CD8-positive, alpha-beta memory T cell (primary cell): ENCODE results near the gene PTGR3. TPM values are rescaled to one million over a fixed set of nuclear protein-coding genes. Genes with fewer than 3 reads are reported as not detected.

Experiments
- CTCF ChIA-PET: fragments of 350-600 bp; sonication (Branson Sonifier 250); formaldehyde crosslinking; loops from one replicate; lab custom pipeline; 2021; ENCODE audit warnings: antibody characterized with exemption; lab: Charles Lee
- POLR2A ChIA-PET: fragments of 350-600 bp; sonication (Branson Sonifier 250); formaldehyde crosslinking; loops from one replicate; lab custom pipeline; 2021; ENCODE audit warnings: antibody characterized with exemption; lab: Charles Lee
- DNase-seq, 5 donors: peaks; one replicate each; pipeline versions ENCODE4 v3.0.0 to v3.0.0-alpha.2; 2020 to 2022; ENCODE audit warnings: mixed read lengths in 1 of 5
- H3K27ac ChIP-seq: one replicate; pipeline ENCODE4 v1.7.0; 2013; ENCODE audit warnings: low read depth, mild to moderate bottlenecking, low read length, moderate library complexity
- H3K27me3 ChIP-seq: 2 replicates; pipeline ENCODE4 v1.7.0; 2013; ENCODE audit warnings: low read length, mild to moderate bottlenecking; ENCODE audit not compliant: insufficient read depth, poor library complexity, severe bottlenecking
- H3K36me3 ChIP-seq: 2 replicates; pipeline ENCODE4 v1.7.0; 2013; ENCODE audit warnings: mild to moderate bottlenecking, low read length, moderate library complexity; ENCODE audit not compliant: insufficient read depth
- H3K4me1 ChIP-seq: 2 replicates; pipeline ENCODE4 v1.7.0; 2013; ENCODE audit warnings: mild to moderate bottlenecking, low read length, moderate library complexity; ENCODE audit not compliant: insufficient read depth
- H3K4me3 ChIP-seq: 2 replicates; pipeline ENCODE4 v1.7.0; 2013; ENCODE audit warnings: mild to moderate bottlenecking, low read length
- H3K9me3 ChIP-seq: 2 replicates; pipeline ENCODE4 v1.7.0; 2013; ENCODE audit warnings: mild to moderate bottlenecking, low read length
- H3K27ac Mint-ChIP-seq, 8 donors: one replicate each; pipeline ENCODE4 v1.8.0; 2020 to 2021; ENCODE audit warnings: mixed read lengths in 8 of 8, mild to moderate bottlenecking in 6 of 8, inconsistent platforms in 3 of 8, moderate library complexity in 3 of 8
- H3K27me3 Mint-ChIP-seq, 2 donors: one replicate each; pipeline ENCODE4 v1.8.0; 2020 to 2021; ENCODE audit warnings: mixed read lengths in 2 of 2, mild to moderate bottlenecking in 1 of 2, moderate library complexity in 1 of 2
- H3K36me3 Mint-ChIP-seq, 3 donors: one replicate each; pipeline ENCODE4 v1.8.0; 2020 to 2021; ENCODE audit warnings: mixed read lengths in 3 of 3, inconsistent platforms in 1 of 3, mild to moderate bottlenecking in 1 of 3
- H3K4me1 Mint-ChIP-seq, 3 donors: one replicate each; pipeline ENCODE4 v1.8.0; 2020 to 2021; ENCODE audit warnings: mixed read lengths in 3 of 3, inconsistent platforms in 1 of 3, mild to moderate bottlenecking in 1 of 3
- H3K4me3 Mint-ChIP-seq, 7 donors: one replicate each; pipeline ENCODE4 v1.8.0; 2020 to 2021; ENCODE audit warnings: mixed read lengths in 7 of 7, mild to moderate bottlenecking in 6 of 7, moderate library complexity in 4 of 7, inconsistent platforms in 2 of 7
- H3K9me3 Mint-ChIP-seq, 5 donors: one replicate each; pipeline ENCODE4 v1.8.0; 2020 to 2022; ENCODE audit warnings: mixed read lengths in 5 of 5, mild to moderate bottlenecking in 3 of 5, moderate library complexity in 2 of 5, inconsistent platforms in 1 of 5
- polyA plus RNA-seq: library from polyadenylated mRNA; unstranded; fragments of 300-500 nt; fragmentation: Illumina TruSeq; gene quantifications from one replicate; pipeline ENCODE4 v1.2.3, GENCODE V29; 2021
- total RNA-seq, 2 experiments: library from RNA; stranded (reverse); gene quantifications; one replicate each; pipeline ENCODE4 v1.2.3, GENCODE V29; 2021

Gene PTGR3
- total and polyA plus RNA-seq, 3 experiments from 2014 or later, result 20.3 to 26.3 (median 25.8) TPM

DNA sequence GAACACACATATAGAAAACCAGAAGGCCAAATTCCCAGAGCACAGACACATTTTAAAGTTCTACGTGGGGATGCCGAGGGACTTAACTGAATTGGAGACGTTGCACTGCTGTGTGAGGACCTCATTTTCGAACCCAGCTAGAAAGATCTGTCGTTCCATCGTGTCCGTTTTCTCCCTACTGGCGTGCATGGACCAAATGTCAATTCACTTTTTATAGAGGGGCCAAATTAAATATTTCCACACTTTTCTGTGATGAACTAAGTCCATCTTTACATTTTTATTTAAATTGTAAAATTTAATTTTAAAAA is 966 bp upstream of the PTGR3 start:
- POLR2A ChIA-PET, result interaction anchor here (0.7 to 1.3 kb wide), 7 partner anchors 11 to 611 kb away, joined by 3 to 7 read pairs (median 5); no protein-coding TSS in a partner anchor
- peaks cover 52% of the 10 kb centered on the region for H3K4me1 ChIP-seq
- no peaks in the 10 kb centered on the region for H3K9me3 ChIP-seq
- H3K36me3 Mint-ChIP-seq, result peaks cover 0 to 31% (median 3%) of the 10 kb centered on the region in 3 donors
- H3K4me1 Mint-ChIP-seq, result peaks cover 62 to 73% (median 72%) of the 10 kb centered on the region in 3 donors
- H3K27ac ChIP-seq, result peak overlapping the region; percentile 75
- H3K4me3 Mint-ChIP-seq, result peak overlapping the region; percentile 96 to 100 (median 98)
- H3K27me3 Mint-ChIP-seq, result peaks cover 0 to 5% of the 10 kb centered on the region in 2 donors
- CTCF ChIA-PET, result interaction anchor here (1.1 to 1.4 kb wide), 4 partner anchors 33 to 36 kb away, joined by 3 to 5 read pairs (median 4); no protein-coding TSS in a partner anchor
- peak overlapping the region; percentile 89 to 99 (median 98) for H3K27ac Mint-ChIP-seq
- peak overlapping the region; percentile 77 for H3K4me3 ChIP-seq
- H3K36me3 ChIP-seq, result no peaks in the 10 kb centered on the region
- no peaks in the 10 kb centered on the region for H3K27me3 ChIP-seq
- H3K9me3 Mint-ChIP-seq, result peaks cover 0 to 1% (median 0%) of the 10 kb centered on the region in 5 donors
- no peak for DNase-seq

DNA sequence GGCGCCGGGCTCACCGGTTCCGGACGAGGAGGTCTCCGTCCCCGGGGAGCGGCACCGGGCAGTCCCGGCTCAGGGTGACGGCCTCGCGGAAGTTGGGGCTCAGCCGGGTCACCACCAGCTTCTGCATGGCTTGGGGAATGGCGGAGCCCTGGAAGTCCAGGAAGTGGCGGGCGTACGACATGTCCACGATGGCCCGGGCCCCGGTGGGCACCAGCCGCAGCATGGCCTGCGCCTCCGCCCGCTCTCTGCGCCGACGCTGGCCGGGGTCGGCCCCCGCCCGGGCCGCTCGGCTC is 157 bp downstream of the PTGR3 start:
- DNase-seq, result peak in 1 of 5 donors; percentile 57
- Histone ChIP-seq H3K4me3 (peak overlapping the region; percentile 60), H3K27ac (peak overlapping the region; percentile 55), H3K9me3 (no peaks in the 10 kb centered on the region), H3K36me3 (no peaks in the 10 kb centered on the region), H3K27me3 (no peaks in the 10 kb centered on the region), H3K4me1 (peaks cover 44% of the 10 kb centered on the region)
- peak overlapping the region; percentile 95 to 100 (median 96) for H3K4me3 Mint-ChIP-seq
- peak overlapping the region in 2 of 8 donors; percentile 43 to 99 for H3K27ac Mint-ChIP-seq
- peaks cover 0 to 1% (median 0%) of the 10 kb centered on the region in 5 donors for H3K9me3 Mint-ChIP-seq
- ChIA-PET CTCF (interaction anchor here (1.1 to 1.5 kb wide), 2 partner anchors 10 to 37 kb away, joined by 4 read pairs; no protein-coding TSS in a partner anchor), POLR2A (interaction anchor here (1.1 kb wide), 1 partner anchor 13 kb away, joined by 3 read pairs; no protein-coding TSS in a partner anchor)
- H3K27me3 Mint-ChIP-seq, result peaks cover 0 to 5% of the 10 kb centered on the region in 2 donors
- peaks cover 0 to 29% (median 3%) of the 10 kb centered on the region in 3 donors for H3K36me3 Mint-ChIP-seq
- peaks cover 53 to 64% (median 62%) of the 10 kb centered on the region in 3 donors for H3K4me1 Mint-ChIP-seq

DNA sequence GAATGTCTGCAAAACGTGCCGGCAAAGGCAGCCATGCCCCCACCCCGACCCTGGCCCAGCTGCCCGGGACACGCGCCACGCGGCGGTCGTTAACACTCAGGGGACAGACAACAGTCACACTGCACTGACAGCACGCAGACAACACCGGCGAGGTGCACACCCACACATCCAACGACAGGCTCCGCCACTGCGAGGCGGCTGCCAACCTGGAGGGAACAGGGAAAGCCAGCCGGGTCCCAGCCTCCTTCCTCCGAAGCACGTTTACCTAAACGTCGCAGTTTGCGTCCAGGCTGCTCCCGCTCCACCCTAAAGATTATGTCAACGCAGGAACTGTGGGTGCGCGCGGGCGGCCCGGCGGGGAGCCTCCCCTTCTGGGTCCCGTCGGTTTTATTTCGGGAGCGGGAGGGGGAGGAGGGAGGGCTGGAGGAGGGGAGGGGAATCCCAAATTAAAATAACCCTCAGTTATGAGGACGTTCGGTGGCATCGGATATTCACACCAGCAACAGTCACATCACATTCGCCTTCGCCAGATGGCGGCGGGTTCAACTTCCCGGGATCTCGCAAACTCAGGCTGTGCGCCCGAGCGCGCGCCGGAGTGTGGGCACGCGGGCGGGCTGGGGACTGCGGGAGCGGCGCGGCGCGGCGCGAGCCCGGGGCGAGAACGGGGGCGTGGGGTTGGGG is 644 bp downstream of the PTGR3 start:
- Histone ChIP-seq H3K9me3 (no peaks in the 10 kb centered on the region), H3K27me3 (no peaks in the 10 kb centered on the region), H3K4me1 (peaks cover 44% of the 10 kb centered on the region), H3K36me3 (no peaks in the 10 kb centered on the region), H3K4me3 (peak overlapping the region; percentile 60), H3K27ac (peak overlapping the region; percentile 55)
- Mint-ChIP-seq H3K27me3 (peaks cover 0 to 5% of the 10 kb centered on the region in 2 donors), H3K36me3 (peaks cover 0 to 29% (median 3%) of the 10 kb centered on the region in 3 donors), H3K27ac (peak overlapping the region; percentile 82 to 95 (median 92)), H3K4me3 (peak overlapping the region; percentile 95 to 100 (median 96)), H3K4me1 (peaks cover 51 to 64% (median 61%) of the 10 kb centered on the region in 3 donors), H3K9me3 (peaks cover 0 to 1% (median 0%) of the 10 kb centered on the region in 5 donors)
- peak; percentile 21 to 60 (median 33) for DNase-seq
- ChIA-PET CTCF (interaction anchor here (1.5 kb wide), 1 partner anchor 10 kb away, joined by 4 read pairs; no protein-coding TSS in a partner anchor), POLR2A (interaction anchor here (1.1 kb wide), 1 partner anchor 13 kb away, joined by 3 read pairs; no protein-coding TSS in a partner anchor)

DNA sequence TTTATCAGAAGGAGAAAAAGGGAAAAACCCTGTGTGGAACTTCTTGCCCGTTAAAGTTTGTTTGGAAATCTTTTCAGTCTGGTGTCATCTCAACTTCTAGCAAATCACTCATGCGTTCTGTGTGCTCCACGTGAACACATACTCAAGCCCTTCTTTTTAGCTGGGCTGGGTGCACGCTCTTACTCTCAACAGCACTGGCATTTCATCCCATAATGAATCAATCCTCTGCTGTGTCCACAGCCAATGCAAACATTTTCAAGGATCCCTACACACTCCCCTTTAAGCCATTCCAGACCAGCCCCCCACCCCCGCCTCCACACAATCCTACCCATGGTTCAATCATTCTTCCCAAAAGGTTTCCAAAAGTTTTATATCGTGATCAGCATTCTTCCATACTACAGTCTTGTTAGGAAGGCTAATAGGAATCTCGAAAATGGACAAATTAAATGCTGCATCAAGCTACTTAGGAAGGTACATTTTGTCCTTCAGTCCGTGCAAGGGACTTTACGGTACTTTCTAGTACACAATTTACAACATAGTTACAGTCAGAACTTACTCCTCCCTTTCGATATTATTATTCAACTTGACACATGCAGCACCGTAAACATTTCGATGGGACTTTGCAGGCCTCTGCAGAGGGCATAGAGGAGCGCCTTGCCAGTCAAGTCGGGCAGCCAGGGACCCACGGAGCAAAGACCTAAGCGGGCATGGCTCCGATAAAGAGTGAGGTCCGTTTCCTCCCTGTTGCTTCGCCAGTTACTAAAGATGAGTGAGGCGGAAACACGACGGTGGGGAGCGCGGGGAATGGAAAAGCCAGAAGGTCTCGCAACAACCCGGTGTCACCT is 1.4 kb downstream of the PTGR3 start:
- Histone ChIP-seq H3K36me3 (no peaks in the 10 kb centered on the region), H3K27ac (peak overlapping the region; percentile 55), H3K9me3 (no peaks in the 10 kb centered on the region), H3K4me3 (peak overlapping the region; percentile 60), H3K27me3 (no peaks in the 10 kb centered on the region), H3K4me1 (peaks cover 36% of the 10 kb centered on the region)
- H3K27ac Mint-ChIP-seq, result peak overlapping the region; percentile 82 to 95 (median 92)
- H3K4me1 Mint-ChIP-seq, result peaks cover 48 to 61% (median 58%) of the 10 kb centered on the region in 3 donors
- peaks cover 0 to 25% (median 3%) of the 10 kb centered on the region in 3 donors for H3K36me3 Mint-ChIP-seq
- DNase-seq, result no peak
- peaks cover 0 to 1% (median 0%) of the 10 kb centered on the region in 5 donors for H3K9me3 Mint-ChIP-seq
- CTCF ChIA-PET, result interaction anchor here (1.5 kb wide), 1 partner anchor 9 kb away, joined by 4 read pairs; no protein-coding TSS in a partner anchor
- H3K4me3 Mint-ChIP-seq, result peak overlapping the region; percentile 95 to 100 (median 96)
- peaks cover 0 to 5% of the 10 kb centered on the region in 2 donors for H3K27me3 Mint-ChIP-seq
- POLR2A ChIA-PET, result no interaction called here

DNA sequence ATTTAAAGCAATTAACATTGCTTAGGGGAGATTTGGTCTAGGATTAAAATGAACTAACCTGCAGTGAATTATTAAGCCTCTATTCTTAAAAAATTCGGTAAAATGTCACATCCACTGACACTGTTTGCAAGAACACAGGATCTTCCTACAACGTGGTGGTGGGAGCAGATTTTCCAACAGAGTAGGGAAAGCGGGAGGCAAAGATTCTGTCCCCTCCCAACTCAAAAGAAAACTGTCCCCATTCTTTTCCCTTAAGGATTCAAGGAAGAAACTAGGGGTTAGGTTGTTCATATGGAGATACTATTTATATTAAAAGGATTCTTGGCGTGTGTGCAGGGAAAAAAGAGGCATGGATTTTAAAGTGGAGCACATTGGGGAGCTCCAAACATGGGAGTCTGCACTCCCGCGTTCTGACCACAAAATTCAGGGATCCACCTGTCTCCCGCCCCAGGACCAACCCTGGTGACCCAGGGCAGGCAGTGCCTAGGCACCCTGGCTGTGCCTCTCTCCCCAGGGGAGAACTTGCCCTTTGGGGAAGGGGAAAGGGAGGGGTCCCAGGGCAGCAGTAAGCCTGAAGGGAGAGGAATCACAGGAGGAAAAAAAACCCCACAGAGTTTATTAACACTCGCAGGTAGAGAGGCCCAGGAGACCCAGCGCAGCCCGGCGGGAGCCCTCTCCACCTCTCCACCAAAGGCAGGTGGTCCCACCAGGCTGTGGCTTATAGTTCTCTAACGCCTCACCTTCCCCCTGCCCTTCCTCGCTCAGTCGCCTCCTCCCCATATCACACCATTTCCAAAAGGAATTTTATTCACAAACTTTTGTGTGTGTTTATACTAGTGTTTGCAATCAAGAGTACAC is 2.3 kb downstream of the PTGR3 start:
- Mint-ChIP-seq H3K36me3 (peaks cover 0 to 30% (median 3%) of the 10 kb centered on the region in 3 donors), H3K27me3 (peaks cover 0 to 5% of the 10 kb centered on the region in 2 donors), H3K4me3 (peak overlapping the region; percentile 95 to 100 (median 96)), H3K27ac (peak overlapping the region; percentile 82 to 96 (median 92)), H3K4me1 (peaks cover 47 to 60% (median 54%) of the 10 kb centered on the region in 3 donors), H3K9me3 (peaks cover 0 to 1% (median 0%) of the 10 kb centered on the region in 5 donors)
- no peak overlapping the region for H3K27ac ChIP-seq
- H3K9me3 ChIP-seq, result no peaks in the 10 kb centered on the region
- no peak for DNase-seq
- POLR2A ChIA-PET, result no interaction called here
- no peak overlapping the region for H3K4me3 ChIP-seq
- H3K27me3 ChIP-seq, result no peaks in the 10 kb centered on the region
- CTCF ChIA-PET, result interaction anchor here (0.6 kb wide), 1 partner anchor 34 kb away, joined by 3 read pairs; no protein-coding TSS in a partner anchor
- peaks cover 33% of the 10 kb centered on the region for H3K4me1 ChIP-seq
- H3K36me3 ChIP-seq, result no peaks in the 10 kb centered on the region

DNA sequence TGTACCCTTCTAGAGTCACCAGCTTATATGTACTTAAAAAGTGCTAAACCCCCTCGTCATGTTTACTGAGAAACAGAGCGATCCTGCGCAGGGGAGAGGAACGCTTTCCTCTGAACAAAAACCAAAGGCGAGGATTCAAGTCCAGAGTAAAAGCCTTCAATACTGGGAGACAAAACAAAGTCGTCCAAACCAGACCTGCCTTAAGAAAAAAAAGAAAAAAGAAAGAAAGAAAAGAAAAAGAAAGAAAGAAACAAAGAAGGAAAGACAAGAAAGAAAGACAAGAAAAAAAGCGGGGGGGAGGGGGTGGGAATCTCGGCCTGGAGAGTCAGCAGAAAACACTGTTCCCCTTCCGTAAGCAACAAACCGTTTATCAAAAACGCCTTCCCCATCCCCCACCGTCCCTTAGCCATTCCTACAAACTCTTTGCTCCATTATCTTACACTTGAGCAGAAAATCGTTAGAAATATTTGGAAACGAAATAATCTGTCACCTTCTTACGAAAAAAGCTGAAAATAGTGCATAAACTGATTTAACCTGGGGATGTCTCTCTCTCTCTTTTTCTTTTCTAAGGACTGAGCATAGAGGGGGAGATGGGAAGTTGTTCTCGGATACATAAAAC is 3.3 kb downstream of the PTGR3 start:
- Histone ChIP-seq H3K27ac (peak overlapping the region; percentile 31), H3K4me3 (no peak overlapping the region), H3K36me3 (no peaks in the 10 kb centered on the region), H3K4me1 (peaks cover 33% of the 10 kb centered on the region), H3K9me3 (no peaks in the 10 kb centered on the region), H3K27me3 (no peaks in the 10 kb centered on the region)
- ChIA-PET POLR2A (interaction anchor here (0.7 kb wide), 1 partner anchor 944 kb away, joined by 3 read pairs; no protein-coding TSS in a partner anchor), CTCF (no interaction called here)
- H3K4me1 Mint-ChIP-seq, result peaks cover 52 to 67% (median 61%) of the 10 kb centered on the region in 3 donors
- DNase-seq, result no peak
- H3K4me3 Mint-ChIP-seq, result peak overlapping the region in 6 of 7 donors; percentile 7 to 100 (median 76)
- peaks cover 0 to 3% of the 10 kb centered on the region in 2 donors for H3K27me3 Mint-ChIP-seq
- peaks cover 0 to 1% (median 0%) of the 10 kb centered on the region in 5 donors for H3K9me3 Mint-ChIP-seq
- H3K36me3 Mint-ChIP-seq, result peaks cover under 1 to 32% (median 4%) of the 10 kb centered on the region in 3 donors
- H3K27ac Mint-ChIP-seq, result peak overlapping the region; percentile 16 to 96 (median 64)
